ENCODE measurements around the gene TRPM2.

TRPM2 gene

GRCh38 chr21:44318489-44319285 lies 34.7 kb upstream of the TRPM2 start:
- DNase-seq (ENCODE audit: low read depth), result no peak
- no peak for TF ChIP-seq MAX (IDR thresholded peaks at IDR 0.05; ENCODE audit: low read depth, low read length)
- TF ChIP-seq MYC (IDR thresholded peaks at IDR 0.05; ENCODE audit: low read depth, low read length), result no peak
- TF ChIP-seq CTCF (IDR thresholded peaks at IDR 0.05; ENCODE audit: low read depth, low read length), result no peak
- TF ChIP-seq POLR2A (IDR thresholded peaks at IDR 0.05; ENCODE audit: extremely low read depth, insufficient read length), result no peak
- no peak overlapping the region for H3K4me3 ChIP-seq (ENCODE audit: low read depth, low read length)

GRCh38 chr21:44319407-44320065 lies 33.9 kb upstream of the TRPM2 start:
- no peak overlapping the region for H3K4me3 ChIP-seq (ENCODE audit: low read depth, low read length)
- TF ChIP-seq MAX (IDR thresholded peaks at IDR 0.05; ENCODE audit: low read depth, low read length) (no peak), CTCF (IDR thresholded peaks at IDR 0.05; ENCODE audit: low read depth, low read length) (no peak), POLR2A (IDR thresholded peaks at IDR 0.05; ENCODE audit: extremely low read depth, insufficient read length) (no peak), MYC (IDR thresholded peaks at IDR 0.05; ENCODE audit: low read depth, low read length) (no peak)
- no peak for DNase-seq (ENCODE audit: low read depth)

- DNase-seq (ENCODE audit: low read depth), result no peak
- TF ChIP-seq POLR2A (IDR thresholded peaks at IDR 0.05; ENCODE audit: extremely low read depth, insufficient read length), result no peak
- no peak for TF ChIP-seq CTCF (IDR thresholded peaks at IDR 0.05; ENCODE audit: low read depth, low read length)
- TF ChIP-seq MAX (IDR thresholded peaks at IDR 0.05; ENCODE audit: low read depth, low read length), result no peak
- no peak for TF ChIP-seq MYC (IDR thresholded peaks at IDR 0.05; ENCODE audit: low read depth, low read length)
- H3K4me3 ChIP-seq (ENCODE audit: low read depth, low read length), result no peak overlapping the region
Observed at GRCh38 chr21:44320847-44321246, 32.6 kb upstream of the TRPM2 start.

- TF ChIP-seq CTCF (IDR thresholded peaks at IDR 0.05; ENCODE audit: low read depth, low read length) (no peak), POLR2A (IDR thresholded peaks at IDR 0.05; ENCODE audit: extremely low read depth, insufficient read length) (no peak), MAX (IDR thresholded peaks at IDR 0.05; ENCODE audit: low read depth, low read length) (no peak), MYC (IDR thresholded peaks at IDR 0.05; ENCODE audit: low read depth, low read length) (no peak)
- no peak overlapping the region for H3K4me3 ChIP-seq (ENCODE audit: low read depth, low read length)
- no peak for DNase-seq (ENCODE audit: low read depth)
Observed at GRCh38 chr21:44321846-44322450, 31.5 kb upstream of the TRPM2 start.

GRCh38 chr21:44322621-44323325 lies 30.6 kb upstream of the TRPM2 start:
- no peak for TF ChIP-seq POLR2A (IDR thresholded peaks at IDR 0.05; ENCODE audit: extremely low read depth, insufficient read length)
- TF ChIP-seq MYC (IDR thresholded peaks at IDR 0.05; ENCODE audit: low read depth, low read length), result no peak
- TF ChIP-seq CTCF (IDR thresholded peaks at IDR 0.05; ENCODE audit: low read depth, low read length), result no peak
- TF ChIP-seq MAX (IDR thresholded peaks at IDR 0.05; ENCODE audit: low read depth, low read length), result no peak
- DNase-seq (ENCODE audit: low read depth), result no peak
- no peak overlapping the region for H3K4me3 ChIP-seq (ENCODE audit: low read depth, low read length)

Data from NB4 (cell line).